Islet precursor cell (in vitro differentiated cells): ENCODE results near the gene EMID1.

Experiments used
- DNase-seq: peaks from one replicate; pipeline ENCODE4 v3.0.0-alpha.2; 2018

Gene EMID1

GRCh38 chr22:29260601-29261315 lies 55.1 kb downstream of the EMID1 start:
- no peak for DNase-seq

- no peak for DNase-seq
Measured at GRCh38 chr22:29263791-29264276, 58.1 kb downstream of the EMID1 start.

- DNase-seq = no peak
Measured at GRCh38 chr22:29265305-29265704, 59.6 kb downstream of the EMID1 start.

- DNase-seq = no peak
Measured at GRCh38 chr22:29265929-29266328, 60.2 kb downstream of the EMID1 start.

- no peak for DNase-seq
Measured at GRCh38 chr22:29266564-29267461, 61.1 kb downstream of the EMID1 start.

- no peak for DNase-seq
Measured at GRCh38 chr22:29267462-29267857, 61.8 kb downstream of the EMID1 start.

GRCh38 chr22:29267858-29268510 lies 62.3 kb downstream of the EMID1 start, which contains the start of the genes EWSR1 and RHBDD3:
Gene EWSR1, plus strand, starts transcription at chr22:29268268. Its CDS starts 69 bp downstream, at chr22:29268337.
Gene RHBDD3, minus strand, starts transcription at chr22:29267981. Its CDS starts 2,355 bp downstream, at chr22:29265626.
- peak; percentile 98 for DNase-seq

- DNase-seq = peak; percentile 67
Measured at GRCh38 chr22:29268511-29269229, 63.0 kb downstream of the EMID1 start.

GRCh38 chr22:29269230-29269604 lies 63.5 kb downstream of the EMID1 start:
- DNase-seq = no peak

GRCh38 chr22:29269731-29270474 lies 64.2 kb downstream of the EMID1 start:
- no peak for DNase-seq

- no peak for DNase-seq
Measured at GRCh38 chr22:29270475-29271271, 65.0 kb downstream of the EMID1 start.

GRCh38 chr22:29272624-29273023 lies 66.9 kb downstream of the EMID1 start:
- DNase-seq = no peak

- DNase-seq = no peak
Measured at GRCh38 chr22:29275167-29275566, 69.5 kb downstream of the EMID1 start.

- DNase-seq = no peak
Measured at GRCh38 chr22:29275819-29276565, 70.3 kb downstream of the EMID1 start.

- no peak for DNase-seq
Measured at GRCh38 chr22:29277927-29278326, 72.2 kb downstream of the EMID1 start.

GRCh38 chr22:29284196-29284595 lies 78.5 kb downstream of the EMID1 start:
- no peak for DNase-seq

GRCh38 chr22:29288837-29289236 lies 83.1 kb downstream of the EMID1 start:
- no peak for DNase-seq

GRCh38 chr22:29290061-29290460 lies 84.4 kb downstream of the EMID1 start:
- no peak for DNase-seq

GRCh38 chr22:29291215-29291614 lies 85.5 kb downstream of the EMID1 start:
- peak; percentile 44 for DNase-seq

- DNase-seq = no peak
Measured at GRCh38 chr22:29292379-29292778, 86.7 kb downstream of the EMID1 start.
